22Rv1 (cell line): Measurements from ENCODE around the gene TTC7B.

Source experiments
- ZFX ChIP-seq: fragments of 450-650 bp; IDR thresholded peaks from 2 replicates; pipeline ENCODE4 v1.6.1; 2017; ENCODE audit warnings: antibody characterized with exemption, borderline replicate concordance
- TF ChIP-seq, protein P1 (sequence below): fragments of 450-650 bp; IDR thresholded peaks from 2 replicates; pipeline ENCODE4 v1.5.1; 2017; ENCODE audit warnings: mild to moderate bottlenecking

- TF ChIP-seq, protein P1, sequence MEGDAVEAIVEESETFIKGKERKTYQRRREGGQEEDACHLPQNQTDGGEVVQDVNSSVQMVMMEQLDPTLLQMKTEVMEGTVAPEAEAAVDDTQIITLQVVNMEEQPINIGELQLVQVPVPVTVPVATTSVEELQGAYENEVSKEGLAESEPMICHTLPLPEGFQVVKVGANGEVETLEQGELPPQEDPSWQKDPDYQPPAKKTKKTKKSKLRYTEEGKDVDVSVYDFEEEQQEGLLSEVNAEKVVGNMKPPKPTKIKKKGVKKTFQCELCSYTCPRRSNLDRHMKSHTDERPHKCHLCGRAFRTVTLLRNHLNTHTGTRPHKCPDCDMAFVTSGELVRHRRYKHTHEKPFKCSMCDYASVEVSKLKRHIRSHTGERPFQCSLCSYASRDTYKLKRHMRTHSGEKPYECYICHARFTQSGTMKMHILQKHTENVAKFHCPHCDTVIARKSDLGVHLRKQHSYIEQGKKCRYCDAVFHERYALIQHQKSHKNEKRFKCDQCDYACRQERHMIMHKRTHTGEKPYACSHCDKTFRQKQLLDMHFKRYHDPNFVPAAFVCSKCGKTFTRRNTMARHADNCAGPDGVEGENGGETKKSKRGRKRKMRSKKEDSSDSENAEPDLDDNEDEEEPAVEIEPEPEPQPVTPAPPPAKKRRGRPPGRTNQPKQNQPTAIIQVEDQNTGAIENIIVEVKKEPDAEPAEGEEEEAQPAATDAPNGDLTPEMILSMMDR, result no peak
- TF ChIP-seq ZFX, result no peak
Observed at GRCh38 chr14:90733139-90733808, 83.0 kb downstream of the TTC7B start.
